Measurements from ENCODE around the gene C2.

DNA sequence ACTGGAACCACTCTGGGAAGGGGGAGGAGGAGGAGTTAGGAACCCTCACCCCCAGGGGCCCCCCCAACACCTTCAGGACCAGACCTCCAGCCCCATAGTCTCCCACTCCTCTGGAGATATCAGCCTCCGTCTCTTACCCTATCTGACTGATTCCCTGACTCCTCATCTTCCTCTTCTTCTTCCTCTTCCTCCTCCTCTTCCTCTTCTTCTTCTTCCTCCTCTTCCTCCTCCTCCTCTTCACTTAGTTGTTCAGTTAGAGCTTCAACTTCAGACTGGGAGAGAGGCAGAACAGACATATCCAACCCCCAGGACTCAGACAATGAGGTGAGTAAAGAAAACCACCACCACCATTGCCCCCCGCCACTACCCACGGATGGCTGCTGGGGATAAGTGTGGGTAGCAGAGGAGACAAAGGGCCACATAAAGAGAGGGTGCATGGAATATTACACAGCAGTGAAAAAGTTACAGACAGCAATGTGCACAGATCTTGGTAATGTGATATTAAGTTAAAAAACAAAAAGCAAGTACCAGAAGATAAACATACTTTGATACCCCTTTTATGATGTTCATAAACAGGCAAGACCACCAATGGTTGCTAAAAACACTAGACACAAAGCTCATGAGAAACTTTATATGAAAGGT, 38.1 kb upstream of the C2 start:
- no peak for TF ChIP-seq EP300 (IDR thresholded peaks at IDR 0.05; ENCODE audit: borderline replicate concordance)
- TF ChIP-seq, protein P1, sequence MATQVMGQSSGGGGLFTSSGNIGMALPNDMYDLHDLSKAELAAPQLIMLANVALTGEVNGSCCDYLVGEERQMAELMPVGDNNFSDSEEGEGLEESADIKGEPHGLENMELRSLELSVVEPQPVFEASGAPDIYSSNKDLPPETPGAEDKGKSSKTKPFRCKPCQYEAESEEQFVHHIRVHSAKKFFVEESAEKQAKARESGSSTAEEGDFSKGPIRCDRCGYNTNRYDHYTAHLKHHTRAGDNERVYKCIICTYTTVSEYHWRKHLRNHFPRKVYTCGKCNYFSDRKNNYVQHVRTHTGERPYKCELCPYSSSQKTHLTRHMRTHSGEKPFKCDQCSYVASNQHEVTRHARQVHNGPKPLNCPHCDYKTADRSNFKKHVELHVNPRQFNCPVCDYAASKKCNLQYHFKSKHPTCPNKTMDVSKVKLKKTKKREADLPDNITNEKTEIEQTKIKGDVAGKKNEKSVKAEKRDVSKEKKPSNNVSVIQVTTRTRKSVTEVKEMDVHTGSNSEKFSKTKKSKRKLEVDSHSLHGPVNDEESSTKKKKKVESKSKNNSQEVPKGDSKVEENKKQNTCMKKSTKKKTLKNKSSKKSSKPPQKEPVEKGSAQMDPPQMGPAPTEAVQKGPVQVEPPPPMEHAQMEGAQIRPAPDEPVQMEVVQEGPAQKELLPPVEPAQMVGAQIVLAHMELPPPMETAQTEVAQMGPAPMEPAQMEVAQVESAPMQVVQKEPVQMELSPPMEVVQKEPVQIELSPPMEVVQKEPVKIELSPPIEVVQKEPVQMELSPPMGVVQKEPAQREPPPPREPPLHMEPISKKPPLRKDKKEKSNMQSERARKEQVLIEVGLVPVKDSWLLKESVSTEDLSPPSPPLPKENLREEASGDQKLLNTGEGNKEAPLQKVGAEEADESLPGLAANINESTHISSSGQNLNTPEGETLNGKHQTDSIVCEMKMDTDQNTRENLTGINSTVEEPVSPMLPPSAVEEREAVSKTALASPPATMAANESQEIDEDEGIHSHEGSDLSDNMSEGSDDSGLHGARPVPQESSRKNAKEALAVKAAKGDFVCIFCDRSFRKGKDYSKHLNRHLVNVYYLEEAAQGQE (IDR thresholded peaks at IDR 0.05; ENCODE audit: low read depth) = no peak
- no peak for TF ChIP-seq CEBPB (IDR thresholded peaks at IDR 0.05)
- TF ChIP-seq ZBTB7A (IDR thresholded peaks at IDR 0.05; ENCODE audit: low read depth) = no peak
- TF ChIP-seq CREB1 (IDR thresholded peaks at IDR 0.05; ENCODE audit: low read depth) = no peak
